Prostate gland (tissue), 2 donors: ENCODE data around the gene SMYD3.

Experiments
- CTCF ChIP-seq, 4 experiments: fragments of 200-600 bp in 2 of 4; fragments of 450-650 bp in 2 of 4; sonication (generic) in 2 of 4; IDR thresholded peaks; 1 replicate in 3 of 4; 2 replicates in 1 of 4; pipeline ENCODE4 v1.5.1; 2016 to 2019; ENCODE audit warnings: antibody characterized with exemption in 4 of 4, mild to moderate bottlenecking in 2 of 4, moderate library complexity in 2 of 4
- POLR2A ChIP-seq: fragments of 450-650 bp; IDR thresholded peaks from one replicate; pipeline ENCODE4 v1.6.1; 2016; ENCODE audit warnings: antibody characterized with exemption, mild to moderate bottlenecking
- POLR2AphosphoS5 ChIP-seq: sonication (generic); formaldehyde crosslinking; IDR thresholded peaks from one replicate; pipeline ENCODE4 v1.6.1; 2017; ENCODE audit warnings: antibody characterized with exemption

GRCh38 chr1:246131095-246131494 is 376.0 kb downstream of the SMYD3 start:
- TF ChIP-seq CTCF (IDR thresholded peaks at IDR 0.05) (no peak), POLR2AphosphoS5 (no peak), POLR2A (no peak)
